ENCODE results near the gene WDR75. TPM values are rescaled to one million over a fixed set of nuclear protein-coding genes. Genes with fewer than 3 reads are reported as not detected.

Gene WDR75
- total RNA-seq, 1 experiment from 2014 or later: 70.2 TPM

DNA sequence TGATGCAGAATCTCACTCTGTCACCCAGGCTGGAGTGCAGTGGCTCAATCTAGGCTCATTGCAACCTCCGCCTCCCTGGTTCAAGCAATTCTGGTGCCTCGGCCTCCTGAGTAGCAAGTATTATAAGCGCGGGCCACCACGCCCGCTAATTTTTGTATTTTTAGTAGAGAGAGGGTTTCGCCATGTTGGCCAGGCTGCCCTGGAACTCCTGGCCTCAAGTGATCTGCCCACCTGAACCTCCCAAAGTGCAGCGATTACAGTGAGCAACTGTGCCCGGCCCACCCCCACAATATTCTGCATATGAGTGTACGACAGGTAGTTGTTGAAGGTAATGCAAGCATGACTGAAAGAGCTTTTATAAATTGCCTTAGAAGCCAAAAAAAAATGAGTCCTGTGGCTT, 1.2 kb downstream of the WDR75 start:
- H2AFZ ChIP-seq (ENCODE audit: low read depth, low read length, poor library complexity, severe bottlenecking): no peak overlapping the region
- H3K4me2 ChIP-seq (ENCODE audit: low read length): peak overlapping the region; percentile 68
- ChIA-PET RAD21 (ENCODE audit: low non-redundant PET in 1 of 2, low total read pairs in 2 of 2, uncharacterized antibody in 2 of 2, unreplicated experiment in 2 of 2) (no interaction called here), POLR2A (no interaction called here), CTCF (no interaction called here)
- H3K4me1 ChIP-seq (ENCODE audit: control insufficient read depth in 1 of 2, insufficient read depth in 2 of 2, low read length in 2 of 2): peaks cover 0 to 13% of the 10 kb centered on the region in 2 experiments; a peak in 3 of 4 replicates
- H3K36me3 ChIP-seq (ENCODE audit: control insufficient read depth in 1 of 2, insufficient read depth in 2 of 2, low read length in 2 of 2): peaks cover 0 to 22% of the 10 kb centered on the region in 2 experiments; a peak in 2 of 4 replicates
- BruUV-seq (replicated peaks): no TSS peak
- peaks cover 24% of the 10 kb centered on the region; the same call in 1 of the 2 replicates for H4K20me1 ChIP-seq (ENCODE audit: insufficient read depth)
- ATAC-seq (no peak), DNase-seq (ENCODE audit: low read depth, low spot score) (no peak)
- H3K4me3 ChIP-seq (replicated peaks in 1 of 2; ENCODE audit: low read depth in 1 of 2, low read length in 2 of 2): peak overlapping the region; percentile 85 to 92
- H3K79me2 ChIP-seq (ENCODE audit: insufficient read depth, low read length): peaks cover 63% of the 10 kb centered on the region
- intact Hi-C loops (cut with micrococcal nuclease): no loop called here
- H3K9me3 ChIP-seq (ENCODE audit: control insufficient read depth in 1 of 2, insufficient read depth in 1 of 2, low read depth in 1 of 2, low read length in 2 of 2): no peaks in the 10 kb centered on the region
- H3K9ac ChIP-seq (ENCODE audit: low read length): peak overlapping the region; percentile 96
- H3K27me3 ChIP-seq (ENCODE audit: insufficient read depth, low read length): no peaks in the 10 kb centered on the region
- H3K9me2 ChIP-seq (ENCODE audit: insufficient read depth): no peaks in the 10 kb centered on the region
- TF ChIP-seq RAD21 (IDR thresholded peaks at IDR 0.05; ENCODE audit: low read depth): no peak
- TF ChIP-seq POLR2A (IDR thresholded peaks at IDR 0.05; ENCODE audit: borderline replicate concordance, extremely low read depth, insufficient read depth, insufficient read length): no peak
- TF ChIP-seq ZFX (IDR thresholded peaks at IDR 0.05): no peak
- no peak for TF ChIP-seq CBX3 (IDR thresholded peaks at IDR 0.05; ENCODE audit: low read depth)
- no peak for TF ChIP-seq SIN3A (IDR thresholded peaks at IDR 0.05; ENCODE audit: low read depth)
- TF ChIP-seq EGR1 (IDR thresholded peaks at IDR 0.05; ENCODE audit: low read depth): no peak
- no peak for TF ChIP-seq YY1 (IDR thresholded peaks at IDR 0.05; ENCODE audit: extremely low read depth, insufficient replicate concordance, low read depth, low read length)
- TF ChIP-seq, protein P1, sequence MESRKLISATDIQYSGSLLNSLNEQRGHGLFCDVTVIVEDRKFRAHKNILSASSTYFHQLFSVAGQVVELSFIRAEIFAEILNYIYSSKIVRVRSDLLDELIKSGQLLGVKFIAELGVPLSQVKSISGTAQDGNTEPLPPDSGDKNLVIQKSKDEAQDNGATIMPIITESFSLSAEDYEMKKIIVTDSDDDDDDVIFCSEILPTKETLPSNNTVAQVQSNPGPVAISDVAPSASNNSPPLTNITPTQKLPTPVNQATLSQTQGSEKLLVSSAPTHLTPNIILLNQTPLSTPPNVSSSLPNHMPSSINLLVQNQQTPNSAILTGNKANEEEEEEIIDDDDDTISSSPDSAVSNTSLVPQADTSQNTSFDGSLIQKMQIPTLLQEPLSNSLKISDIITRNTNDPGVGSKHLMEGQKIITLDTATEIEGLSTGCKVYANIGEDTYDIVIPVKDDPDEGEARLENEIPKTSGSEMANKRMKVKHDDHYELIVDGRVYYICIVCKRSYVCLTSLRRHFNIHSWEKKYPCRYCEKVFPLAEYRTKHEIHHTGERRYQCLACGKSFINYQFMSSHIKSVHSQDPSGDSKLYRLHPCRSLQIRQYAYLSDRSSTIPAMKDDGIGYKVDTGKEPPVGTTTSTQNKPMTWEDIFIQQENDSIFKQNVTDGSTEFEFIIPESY (IDR thresholded peaks at IDR 0.05; ENCODE audit: extremely low read depth, insufficient replicate concordance, low read length): no peak
- no peak overlapping the region for H3K27ac ChIP-seq (ENCODE audit: low read depth, low read length)

DNA sequence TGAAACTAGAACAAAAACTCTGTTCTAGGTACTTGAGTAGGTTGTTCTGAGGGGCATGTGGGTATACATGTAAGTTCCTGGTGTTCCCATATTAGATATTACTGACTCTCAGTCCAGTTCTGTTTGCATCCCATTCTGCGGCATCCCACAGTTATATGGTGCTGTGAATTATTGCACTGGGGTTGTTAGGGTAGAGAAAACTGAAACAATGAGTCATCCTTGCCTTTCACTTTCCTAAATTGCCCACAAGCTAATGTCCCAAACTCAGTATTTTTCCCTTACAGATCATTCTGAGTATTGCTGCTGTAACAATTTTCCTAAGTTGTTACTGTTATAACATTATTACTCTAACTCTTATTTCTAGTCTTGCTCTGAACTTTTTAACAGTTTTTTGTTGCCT, 3.0 kb downstream of the WDR75 start:
- Histone ChIP-seq H3K9ac (ENCODE audit: low read length) (no peak overlapping the region), H4K20me1 (ENCODE audit: insufficient read depth) (peaks cover 24% of the 10 kb centered on the region; the same call in 1 of the 2 replicates), H3K9me3 (ENCODE audit: control insufficient read depth in 1 of 2, insufficient read depth in 1 of 2, low read depth in 1 of 2, low read length in 2 of 2) (no peaks in the 10 kb centered on the region), H3K4me1 (ENCODE audit: control insufficient read depth in 1 of 2, insufficient read depth in 2 of 2, low read length in 2 of 2) (peaks cover 0 to 13% of the 10 kb centered on the region in 2 experiments; a peak in 3 of 4 replicates), H2AFZ (ENCODE audit: low read depth, low read length, poor library complexity, severe bottlenecking) (no peak overlapping the region), H3K9me2 (ENCODE audit: insufficient read depth) (no peaks in the 10 kb centered on the region), H3K27ac (ENCODE audit: low read depth, low read length) (no peak overlapping the region), H3K4me2 (ENCODE audit: low read length) (no peak overlapping the region), H3K79me2 (ENCODE audit: insufficient read depth, low read length) (peaks cover 81% of the 10 kb centered on the region), H3K27me3 (ENCODE audit: insufficient read depth, low read length) (no peaks in the 10 kb centered on the region), H3K36me3 (ENCODE audit: control insufficient read depth in 1 of 2, insufficient read depth in 2 of 2, low read length in 2 of 2) (peaks cover 8 to 38% of the 10 kb centered on the region in 2 experiments), H3K4me3 (replicated peaks in 1 of 2; ENCODE audit: low read depth in 1 of 2, low read length in 2 of 2) (no peak overlapping the region)
- TF ChIP-seq EZH2phosphoT487 (IDR thresholded peaks at IDR 0.05; ENCODE audit: borderline replicate concordance) (no peak), EGR1 (IDR thresholded peaks at IDR 0.05; ENCODE audit: low read depth) (no peak), FOSL1 (IDR thresholded peaks at IDR 0.05; ENCODE audit: low read depth) (no peak), YY1 (IDR thresholded peaks at IDR 0.05; ENCODE audit: extremely low read depth, insufficient replicate concordance, low read depth, low read length) (no peak), POLR2AphosphoS5 (IDR thresholded peaks at IDR 0.05; ENCODE audit: low read depth, low read length) (no peak), RAD21 (IDR thresholded peaks at IDR 0.05; ENCODE audit: low read depth) (no peak), ZNF274 (IDR thresholded peaks at IDR 0.05; ENCODE audit: low read depth, low read length) (no peak), ELF1 (IDR thresholded peaks at IDR 0.05; ENCODE audit: borderline replicate concordance, low read depth) (no peak)
- TF ChIP-seq, protein P1 (IDR thresholded peaks at IDR 0.05; ENCODE audit: extremely low read depth, insufficient replicate concordance, low read length): no peak
- TF ChIP-seq, protein P2, sequence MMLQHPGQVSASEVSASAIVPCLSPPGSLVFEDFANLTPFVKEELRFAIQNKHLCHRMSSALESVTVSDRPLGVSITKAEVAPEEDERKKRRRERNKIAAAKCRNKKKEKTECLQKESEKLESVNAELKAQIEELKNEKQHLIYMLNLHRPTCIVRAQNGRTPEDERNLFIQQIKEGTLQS (IDR thresholded peaks at IDR 0.05): no peak
- DNase-seq (ENCODE audit: low read depth, low spot score) (no peak), ATAC-seq (no peak)
- no TSS peak for BruUV-seq (replicated peaks)
- ChIA-PET CTCF (no interaction called here), RAD21 (ENCODE audit: low non-redundant PET in 1 of 2, low total read pairs in 2 of 2, uncharacterized antibody in 2 of 2, unreplicated experiment in 2 of 2) (no interaction called here), POLR2A (no interaction called here)
- intact Hi-C loops (cut with micrococcal nuclease): no loop called here
